GM18858 (cell line): ENCODE data around the gene PPIC.
A peak's percentile ranks its signal among the peaks of the same experiment; 100 is the strongest.

Experiments
- ATAC-seq: cut with Tn5 transposase; IDR thresholded peaks from one replicate; pipeline ENCODE4 v1.9.1; 2021; ENCODE audit not compliant: unreplicated experiment

The PPIC gene

DNA sequence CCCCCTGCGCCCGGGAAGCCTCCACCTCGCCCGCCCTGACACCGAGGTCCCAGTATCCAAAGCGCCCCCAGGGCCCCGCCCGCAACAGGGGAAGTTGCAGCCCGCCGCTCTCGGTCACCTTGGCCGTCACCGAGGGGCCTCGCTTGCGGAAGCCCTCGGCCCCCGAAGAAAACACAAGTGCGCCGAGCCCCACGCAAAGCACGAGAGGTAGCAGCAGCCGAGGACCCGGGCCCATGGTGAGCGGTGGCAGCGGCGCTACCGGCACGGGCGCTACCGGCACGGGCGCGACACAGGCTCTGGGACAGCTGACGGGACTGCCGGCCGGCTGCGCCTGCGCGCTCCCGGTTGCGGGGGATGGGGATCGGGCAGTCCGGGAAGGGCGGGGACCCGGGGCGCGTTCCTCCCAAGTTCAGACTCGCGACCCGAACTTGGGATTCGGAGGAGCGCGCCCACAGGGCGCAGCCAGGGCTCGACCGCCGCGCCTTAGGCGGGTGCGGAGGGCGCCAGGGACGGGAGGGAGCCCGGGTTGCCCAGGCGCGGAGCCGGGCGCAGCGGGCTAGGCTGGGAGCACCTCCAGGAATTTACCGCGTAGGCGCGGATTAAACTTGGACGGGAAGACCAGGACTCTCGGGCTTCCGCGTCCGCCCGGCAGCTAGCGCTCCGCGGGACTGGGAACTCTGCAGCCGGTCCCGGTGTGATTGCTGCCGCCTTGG is at the start of gene PPIC:
TSS of gene PPIC (minus strand) at position 335 of the 713 bp plus-strand sequence. CDS start at position 235, 100 bp downstream.
- ATAC-seq: peak; percentile 38

DNA sequence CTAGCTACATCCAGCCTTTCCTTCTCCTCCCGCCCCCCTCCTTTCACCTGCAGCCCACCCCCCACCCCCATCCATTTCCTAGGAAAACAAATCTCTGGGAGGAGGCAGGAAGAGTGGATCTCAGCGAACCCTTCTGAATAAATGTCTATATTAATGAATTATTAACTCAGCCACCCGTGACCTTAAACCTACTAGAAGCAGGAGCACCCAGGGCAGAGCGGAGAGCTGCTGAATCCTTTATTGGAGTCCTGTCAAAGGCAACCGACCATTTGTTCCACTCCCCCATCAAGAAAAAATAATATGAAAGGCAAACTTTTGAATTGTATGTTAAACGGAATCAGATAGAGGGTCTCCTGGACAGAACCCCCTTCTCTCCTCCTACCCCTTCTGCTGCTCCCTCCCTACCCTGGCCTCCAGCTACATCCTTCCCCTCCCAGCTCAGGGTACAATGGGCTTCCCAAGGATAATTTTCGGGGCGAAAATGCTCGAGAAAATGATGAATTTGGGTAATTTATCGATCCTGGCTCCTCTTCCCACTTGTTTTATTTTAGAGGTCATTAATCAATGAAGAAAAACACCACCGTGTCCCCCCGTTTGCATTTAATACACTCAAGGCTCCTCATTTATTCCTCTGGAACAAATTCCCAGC is 49.2 kb upstream of the PPIC start:
- no peak for ATAC-seq

DNA sequence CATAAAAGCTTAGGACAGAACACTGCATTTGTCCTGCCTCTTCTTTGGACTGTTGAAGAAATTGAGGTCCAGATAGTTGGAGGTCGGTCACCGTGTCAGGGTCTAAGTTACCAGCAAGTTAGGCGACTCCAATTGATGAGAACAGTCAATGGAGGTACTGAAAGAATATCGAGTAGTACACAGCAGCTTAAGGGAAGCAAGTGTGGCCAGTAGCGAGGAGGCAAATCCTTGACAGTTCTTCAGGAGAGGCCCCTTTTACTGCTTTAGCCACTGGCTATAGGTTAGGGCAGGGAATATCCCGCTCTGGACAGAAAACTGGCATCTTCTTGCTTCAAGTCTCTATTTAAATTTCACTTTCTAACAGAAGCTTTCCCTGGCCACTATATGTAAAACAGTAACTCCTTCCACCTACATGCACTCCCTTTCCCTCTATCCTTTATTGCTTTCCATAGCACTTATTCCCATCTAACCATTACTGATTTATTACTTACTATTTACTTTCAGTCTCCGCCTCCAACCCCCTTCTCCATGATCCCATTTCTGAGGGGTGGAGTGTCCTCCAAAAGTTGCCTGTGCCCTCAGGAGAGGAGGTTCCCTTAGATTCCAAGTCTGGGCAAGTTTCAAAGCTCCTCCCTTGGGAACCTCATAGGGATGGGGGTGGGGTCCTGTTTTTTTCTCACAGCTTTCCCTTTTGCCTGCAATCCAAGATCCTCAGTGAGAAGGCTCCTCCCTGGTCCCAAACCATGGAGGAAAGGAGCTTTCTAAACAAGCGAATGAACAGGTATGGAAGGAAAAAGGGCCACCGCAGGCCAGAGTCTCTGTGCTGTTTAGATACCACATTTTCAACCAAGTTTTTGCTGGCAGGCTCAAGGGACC is 48.4 kb upstream of the PPIC start:
- no peak for ATAC-seq

DNA sequence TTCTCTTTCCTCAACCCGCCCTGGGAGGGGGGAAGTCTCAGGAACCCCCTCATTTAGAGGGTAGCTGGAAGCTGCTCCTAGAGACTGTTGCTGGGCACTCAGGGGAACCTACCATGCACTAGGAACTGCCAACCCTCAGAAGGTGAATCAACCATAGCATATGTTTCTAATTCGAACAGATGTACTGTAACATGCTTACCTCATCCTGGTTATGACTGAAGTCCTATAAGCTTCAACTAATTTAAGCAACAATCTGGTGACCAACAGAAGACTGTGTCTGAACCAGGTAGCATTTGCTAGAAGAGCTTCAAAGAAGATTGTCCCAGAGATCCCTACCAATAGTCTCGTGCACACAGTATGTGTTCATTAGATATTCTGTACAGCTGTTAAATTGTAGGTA is 46.8 kb upstream of the PPIC start:
- ATAC-seq: no peak

- ATAC-seq: no peak
These were observed 43.7 kb upstream of the PPIC start for GRCh38 chr5:123080215-123080614.

- ATAC-seq: no peak
These were observed 39.1 kb upstream of the PPIC start for GRCh38 chr5:123075521-123076163.

- no peak for ATAC-seq
These were observed 31.9 kb upstream of the PPIC start for GRCh38 chr5:123068368-123068938.

GRCh38 chr5:123066016-123066415 is 29.5 kb upstream of the PPIC start:
- no peak for ATAC-seq

- ATAC-seq: no peak
These were observed 22.9 kb upstream of the PPIC start for GRCh38 chr5:123059455-123059854.

DNA sequence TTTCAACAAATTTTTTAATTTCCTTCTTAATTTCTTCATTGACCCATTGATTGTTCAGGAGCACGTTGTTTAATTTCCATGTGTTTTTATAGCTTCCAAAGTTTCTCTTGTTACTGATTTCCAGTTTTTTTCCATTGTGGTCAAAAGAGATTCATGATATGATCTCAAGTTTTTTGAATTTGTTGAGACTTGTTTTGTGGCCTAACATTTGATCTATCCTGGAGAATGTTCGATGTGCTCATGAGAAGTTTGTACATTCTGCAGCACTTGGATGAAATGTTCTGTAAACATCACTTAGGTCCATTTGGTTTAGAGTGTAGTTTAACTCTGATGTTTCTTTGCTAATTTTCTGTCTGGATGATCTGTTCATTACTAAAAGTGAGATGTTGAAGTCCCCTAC is 14.7 kb upstream of the PPIC start:
- ATAC-seq: no peak

DNA sequence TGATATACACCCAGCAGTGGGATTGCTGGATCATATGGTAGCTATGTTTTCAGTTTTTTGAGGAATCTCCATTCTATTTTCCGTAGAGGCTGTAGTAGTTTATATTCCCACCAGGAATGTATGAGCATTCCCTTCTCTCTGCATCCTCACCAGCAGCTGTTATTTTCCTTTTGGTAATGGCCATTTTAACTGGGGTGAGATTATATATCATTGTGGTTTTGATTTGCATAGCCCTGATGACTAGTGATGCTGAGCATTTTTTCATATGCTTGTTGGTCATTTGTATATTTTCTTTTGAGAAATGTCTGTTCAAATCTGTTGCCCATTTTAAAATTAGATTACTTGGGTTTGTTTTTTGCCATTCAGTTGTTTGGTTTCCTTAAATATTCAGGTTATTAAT is 11.2 kb upstream of the PPIC start:
- ATAC-seq: no peak

GRCh38 chr5:123046222-123046621 is 9.7 kb upstream of the PPIC start:
- ATAC-seq: no peak

DNA sequence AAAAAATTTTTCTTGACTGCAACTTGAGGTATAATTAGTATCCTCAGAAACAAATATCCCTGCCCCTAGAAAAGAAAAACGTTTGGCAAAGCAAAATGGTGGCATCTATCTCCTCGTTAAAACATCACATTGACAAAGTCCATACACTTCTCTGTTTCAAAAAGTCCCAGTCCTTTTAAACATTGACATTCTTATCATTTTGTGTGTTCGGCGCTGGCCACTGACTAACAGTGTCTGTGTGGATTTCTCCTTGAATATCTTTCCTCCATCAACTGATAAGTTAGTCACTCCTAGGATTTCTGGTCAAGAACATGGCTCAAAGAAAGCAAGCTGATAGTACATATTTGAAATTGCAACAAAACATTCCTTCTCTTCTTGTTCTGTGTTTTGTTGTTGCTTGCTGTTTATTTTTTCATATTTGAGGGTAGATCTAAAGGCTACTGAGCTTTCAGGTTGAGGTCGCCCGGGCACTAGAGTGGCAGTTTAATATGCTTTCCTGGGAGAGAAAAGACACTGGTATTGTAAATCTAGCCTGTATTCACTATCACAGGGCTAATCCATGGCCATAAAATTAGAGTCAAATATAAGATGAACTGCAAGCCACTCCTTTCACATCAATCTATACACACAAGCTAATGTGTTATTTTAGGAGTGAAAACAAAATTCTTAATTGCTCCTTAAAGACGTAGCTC is 8.5 kb upstream of the PPIC start:
- ATAC-seq: no peak

DNA sequence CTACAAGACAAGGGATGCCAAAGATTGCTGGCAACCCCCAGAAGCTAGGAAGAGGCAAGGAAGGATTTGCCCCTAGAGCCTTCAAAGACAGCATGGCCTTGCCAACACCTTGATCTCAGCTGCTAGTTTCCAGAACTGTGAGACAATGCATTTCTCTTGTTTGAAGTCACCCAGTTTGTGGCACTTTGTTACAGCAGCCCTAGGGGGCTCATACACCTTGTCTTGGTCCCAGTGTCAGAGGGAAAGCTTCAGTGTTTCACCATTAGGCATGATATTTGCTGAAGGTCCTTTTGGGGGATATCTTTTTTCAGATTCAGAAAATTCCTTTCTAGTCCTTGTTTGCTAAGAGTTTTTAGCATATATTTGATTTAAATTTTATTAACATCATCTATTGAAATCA is 3.1 kb upstream of the PPIC start:
- no peak for ATAC-seq

- no peak for ATAC-seq
These were observed 536 bp upstream of the PPIC start for GRCh38 chr5:123037104-123037418.

GRCh38 chr5:123035918-123036390 is 571 bp downstream of the PPIC start:
- peak; percentile 11 for ATAC-seq

DNA sequence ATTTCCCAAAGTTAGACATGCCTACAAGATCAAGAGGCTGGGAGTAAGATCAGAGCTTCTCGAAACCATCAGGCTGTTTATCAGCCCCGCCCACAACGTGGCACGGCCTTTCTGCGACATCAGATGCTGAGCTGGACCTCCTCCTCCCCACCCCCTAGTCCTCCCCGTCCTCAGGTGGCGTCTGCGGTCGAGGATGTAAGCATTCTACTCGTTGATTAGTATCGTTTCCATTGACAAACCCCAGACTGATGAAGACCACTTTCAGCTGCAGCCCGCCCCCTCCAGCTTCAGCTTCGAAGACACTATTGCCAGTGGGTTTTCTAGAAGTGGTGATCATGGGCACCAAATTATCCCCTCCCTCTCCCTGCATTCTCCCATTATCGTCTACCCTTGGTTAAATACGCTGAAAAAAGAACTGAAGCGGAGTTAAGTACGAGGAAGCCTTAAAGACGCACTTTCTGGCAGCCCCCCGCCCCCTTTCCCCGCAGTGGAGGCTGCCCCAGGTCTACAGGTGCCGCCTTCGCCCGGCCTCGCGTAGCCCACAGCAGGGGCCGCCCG is 1.1 kb downstream of the PPIC start:
- no peak for ATAC-seq

DNA sequence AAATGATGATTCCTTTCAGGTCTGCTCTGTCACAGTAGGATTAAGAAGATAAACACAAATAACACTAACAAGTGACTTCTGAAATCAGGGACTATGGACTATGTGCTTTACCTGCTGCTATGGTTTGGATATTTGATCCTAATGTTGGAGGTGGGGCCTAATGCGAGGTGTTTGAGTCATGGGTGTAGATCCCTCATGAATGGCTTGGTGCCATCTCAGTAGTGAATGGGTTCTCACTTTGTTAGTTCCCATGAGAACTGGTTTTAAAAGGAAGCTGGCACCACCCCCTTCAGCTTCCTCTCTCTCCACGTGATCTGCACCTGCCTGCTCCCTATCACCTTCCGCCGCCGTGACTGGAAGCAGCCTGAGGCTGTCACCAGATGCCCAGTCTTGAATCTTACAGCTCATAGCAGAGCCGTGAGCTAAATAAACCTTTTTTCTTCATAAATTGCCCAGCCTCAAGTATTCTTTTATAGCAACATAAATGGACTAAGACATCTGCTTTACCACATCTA is 3.3 kb downstream of the PPIC start:
- no peak for ATAC-seq

GRCh38 chr5:123028222-123028621 is 8.3 kb downstream of the PPIC start:
- no peak for ATAC-seq

- no peak for ATAC-seq
These were observed 21.8 kb downstream of the PPIC start for GRCh38 chr5:123014689-123015088.
